ENCODE results near the gene SEMA3A.

- TF ChIP-seq SMC3 (IDR thresholded peaks at IDR 0.05; ENCODE audit: low read depth, low read length), result no peak
- TF ChIP-seq CTCF (conservative IDR thresholded peaks at IDR 0.05; ENCODE audit: low read depth, low read length), result no peak
- TF ChIP-seq POLR2A (IDR thresholded peaks at IDR 0.05; ENCODE audit: low read depth, low read length), result no peak
- no peak for TF ChIP-seq RCOR1 (IDR thresholded peaks at IDR 0.05; ENCODE audit: insufficient replicate concordance, low read length)
- no peak for TF ChIP-seq RAD21 (IDR thresholded peaks at IDR 0.05; ENCODE audit: low read length)
These were observed 82.7 kb downstream of the SEMA3A start for GRCh38 chr7:84111842-84112241.
